ENCODE measurements around the gene TPX2. TPM values are rescaled to one million over a fixed set of nuclear protein-coding genes. Genes with fewer than 3 reads are reported as not detected.

TPX2 gene, protein sequence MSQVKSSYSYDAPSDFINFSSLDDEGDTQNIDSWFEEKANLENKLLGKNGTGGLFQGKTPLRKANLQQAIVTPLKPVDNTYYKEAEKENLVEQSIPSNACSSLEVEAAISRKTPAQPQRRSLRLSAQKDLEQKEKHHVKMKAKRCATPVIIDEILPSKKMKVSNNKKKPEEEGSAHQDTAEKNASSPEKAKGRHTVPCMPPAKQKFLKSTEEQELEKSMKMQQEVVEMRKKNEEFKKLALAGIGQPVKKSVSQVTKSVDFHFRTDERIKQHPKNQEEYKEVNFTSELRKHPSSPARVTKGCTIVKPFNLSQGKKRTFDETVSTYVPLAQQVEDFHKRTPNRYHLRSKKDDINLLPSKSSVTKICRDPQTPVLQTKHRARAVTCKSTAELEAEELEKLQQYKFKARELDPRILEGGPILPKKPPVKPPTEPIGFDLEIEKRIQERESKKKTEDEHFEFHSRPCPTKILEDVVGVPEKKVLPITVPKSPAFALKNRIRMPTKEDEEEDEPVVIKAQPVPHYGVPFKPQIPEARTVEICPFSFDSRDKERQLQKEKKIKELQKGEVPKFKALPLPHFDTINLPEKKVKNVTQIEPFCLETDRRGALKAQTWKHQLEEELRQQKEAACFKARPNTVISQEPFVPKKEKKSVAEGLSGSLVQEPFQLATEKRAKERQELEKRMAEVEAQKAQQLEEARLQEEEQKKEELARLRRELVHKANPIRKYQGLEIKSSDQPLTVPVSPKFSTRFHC
- total RNA-seq, result 122 and 127 TPM in 2 replicates

DNA sequence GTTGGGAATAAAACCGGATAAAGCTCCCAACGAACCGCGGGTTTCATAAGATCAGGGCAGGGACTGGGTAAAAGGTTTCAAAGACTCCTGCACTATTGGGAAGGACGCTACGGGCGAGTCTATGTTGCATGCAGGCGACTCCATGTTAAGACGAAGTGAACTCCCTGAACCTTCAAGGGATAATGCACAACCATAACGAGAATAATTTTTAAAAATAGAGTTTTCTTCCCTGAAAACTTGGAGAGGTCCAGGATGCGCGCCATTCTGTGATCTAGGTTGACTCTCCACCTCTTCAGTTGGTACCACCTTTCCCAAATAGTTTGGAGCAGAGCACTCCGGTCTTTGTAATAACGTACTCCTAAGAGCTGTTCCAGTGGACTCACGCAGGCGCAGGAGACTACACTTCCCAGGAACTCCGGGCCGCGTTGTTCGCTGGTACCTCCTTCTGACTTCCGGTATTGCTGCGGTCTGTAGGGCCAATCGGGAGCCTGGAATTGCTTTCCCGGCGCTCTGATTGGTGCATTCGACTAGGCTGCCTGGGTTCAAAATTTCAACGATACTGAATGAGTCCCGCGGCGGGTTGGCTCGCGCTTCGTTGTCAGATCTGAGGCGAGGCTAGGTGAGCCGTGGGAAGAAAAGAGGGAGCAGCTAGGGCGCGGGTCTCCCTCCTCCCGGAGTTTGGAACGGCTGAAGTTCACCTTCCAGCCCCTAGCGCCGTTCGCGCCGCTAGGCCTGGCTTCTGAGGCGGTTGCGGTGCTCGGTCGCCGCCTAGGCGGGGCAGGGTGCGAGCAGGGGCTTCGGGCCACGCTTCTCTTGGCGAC, at the start of gene TPX2:
TPX2 (plus strand) TSS at position 562 of the 821 bp plus-strand sequence. CDS start 18,187 bp downstream, outside the sequence.

DNA sequence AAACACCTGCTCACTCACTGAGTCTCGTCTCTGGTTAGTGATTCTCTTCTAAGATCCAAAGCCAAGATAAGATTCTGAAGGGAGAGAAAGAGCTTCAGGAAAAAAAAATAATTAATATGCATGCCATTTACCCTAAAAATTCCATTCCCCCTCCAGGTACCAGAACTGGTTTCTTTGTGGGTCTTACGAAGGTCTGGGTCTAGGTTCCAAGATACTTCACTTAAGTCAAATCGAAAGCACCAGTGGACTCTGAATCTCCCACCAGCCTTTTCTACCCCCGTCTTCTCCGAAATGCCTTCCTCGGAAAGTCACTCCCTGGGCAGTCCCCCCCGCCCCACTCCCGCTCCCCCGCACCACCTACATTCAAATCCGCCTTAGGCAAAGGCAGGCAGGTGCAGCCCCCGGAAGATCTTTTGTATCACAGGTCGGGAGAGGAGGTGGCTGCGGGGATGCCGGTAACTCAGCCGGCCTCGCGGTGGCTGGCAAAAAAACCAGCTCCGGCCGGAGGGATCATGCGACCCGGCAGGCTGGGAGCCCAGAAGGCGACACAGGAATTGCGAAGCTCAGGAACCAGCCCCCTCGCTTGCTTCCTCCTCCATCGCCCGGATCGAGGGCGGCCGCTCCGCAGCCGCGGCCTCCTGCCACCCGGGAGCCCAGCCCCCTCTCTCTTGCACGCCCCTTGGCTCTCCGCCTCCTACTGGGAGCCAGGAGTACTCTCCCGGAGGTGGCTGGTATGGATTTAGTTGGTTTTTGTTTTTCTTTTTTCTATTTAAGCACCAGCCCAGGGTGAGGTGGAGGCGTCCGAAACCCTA, 16.6 kb upstream of the TPX2 start, which contains the start of gene BCL2L1:
BCL2L1 (minus strand) TSS at position 612 of the 812 bp plus-strand sequence. CDS start 650 bp downstream, outside the sequence.

DNA sequence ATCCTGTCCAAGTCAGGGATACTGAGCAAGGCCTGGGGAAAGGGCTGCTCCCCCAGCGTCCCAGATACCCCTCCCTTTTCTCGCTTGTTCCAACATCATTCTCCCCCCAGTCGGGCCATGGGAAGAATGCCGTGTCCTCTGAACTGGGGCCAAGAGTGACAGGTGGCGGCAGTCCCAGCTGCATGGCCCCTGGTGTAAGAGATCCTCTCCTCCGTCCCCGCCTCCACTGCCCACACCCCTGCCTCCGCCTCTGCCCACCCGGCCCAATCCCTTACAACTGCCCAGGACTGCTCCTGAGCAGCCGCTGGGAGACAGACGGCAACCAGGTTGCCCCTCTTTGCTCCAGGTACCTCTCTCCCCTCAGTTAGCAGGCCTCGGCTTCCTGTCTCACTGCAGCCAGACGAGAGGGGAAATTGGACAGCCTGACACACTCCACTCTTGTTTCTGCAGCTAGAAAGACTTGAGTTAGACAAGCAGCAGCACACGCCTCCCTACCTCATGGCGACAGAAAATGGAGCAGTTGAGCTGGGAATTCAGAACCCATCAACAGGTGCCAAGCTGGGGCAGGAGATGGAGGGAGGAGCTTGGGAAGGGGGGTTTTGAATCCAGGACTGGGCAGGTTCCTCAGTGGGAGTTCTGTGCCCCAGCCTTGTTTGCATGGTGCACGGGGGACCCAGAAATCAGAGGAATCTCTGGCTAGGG, 80.1 kb downstream of the TPX2 start, which contains the start of gene MYLK2:
MYLK2 (plus strand) TSS at position 274 of the 702 bp plus-strand sequence; CDS start at position 499, 225 bp downstream.

DNA sequence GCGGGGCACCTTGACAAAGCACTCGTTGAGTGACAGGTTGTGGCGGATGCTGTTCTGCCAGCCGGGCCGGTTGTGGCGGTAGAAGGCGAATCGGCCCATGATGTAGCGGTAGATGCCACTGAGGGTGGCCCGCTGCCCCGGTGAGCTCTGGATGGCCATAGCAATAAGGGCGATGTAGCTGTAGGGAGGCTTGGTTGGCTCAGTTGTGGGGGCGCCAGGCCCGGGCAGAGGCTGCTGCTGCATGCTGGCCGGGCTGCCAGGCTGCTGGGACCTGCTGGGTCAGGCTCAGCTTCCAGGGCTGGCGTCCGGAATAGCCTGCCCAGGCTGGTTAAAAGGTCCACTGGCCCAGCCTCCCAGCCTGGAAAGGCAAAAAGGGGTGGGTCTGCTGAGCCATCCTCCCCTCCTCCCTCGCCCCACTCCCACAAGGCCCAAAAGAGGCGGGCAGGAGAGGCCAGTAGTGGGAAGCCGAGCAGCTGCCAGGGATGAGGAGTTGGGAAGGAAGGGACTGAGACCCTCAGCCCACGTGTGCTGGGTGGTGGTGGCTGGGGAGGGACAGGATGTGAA, 106.3 kb downstream of the TPX2 start, which contains the start of gene FOXS1:
FOXS1 (minus strand) TSS at position 305 of the 564 bp plus-strand sequence; CDS start at position 243, 62 bp downstream.

Other genes starting within 250 kb of the TPX2 start
- 70.8 and 89.3 TPM in 2 replicates for gene HM13, start 224.8 kb upstream of the TPX2 start, total RNA-seq
- gene ID1, start 134.0 kb upstream of the TPX2 start, total RNA-seq, result 370 and 375 TPM in 2 replicates
- not detected in 2 replicates for gene COX4I2, start 101.4 kb upstream of the TPX2 start, total RNA-seq
- gene BCL2L1, start 16.4 kb upstream of the TPX2 start, total RNA-seq, result 122 and 130 TPM in 2 replicates
- 0.17 and 0.30 TPM in 2 replicates for gene MYLK2, start 80.1 kb downstream of the TPX2 start, total RNA-seq
- gene FOXS1, start 106.3 kb downstream of the TPX2 start, total RNA-seq, result not detected in 2 replicates
- 0.30 TPM in 1 of 2 replicates, not detected in the other for gene DUSP15, start 131.2 kb downstream of the TPX2 start, total RNA-seq
- gene TTLL9, start 131.3 kb downstream of the TPX2 start, total RNA-seq, result not detected in 2 replicates
- 7.2 and 7.9 TPM in 2 replicates for gene PDRG1, start 212.8 kb downstream of the TPX2 start, total RNA-seq
- gene XKR7, start 228.9 kb downstream of the TPX2 start, total RNA-seq, result under 0.01 TPM in 1 of 2 replicates, not detected in the other

All from bronchus fibroblast of lung (primary cell).